GM12801 (cell line): ENCODE results near the gene UBR7.

Experiments used
- CTCF ChIP-seq: IDR thresholded peaks from one replicate; pipeline ENCODE4 v1.5.1; 2011; ENCODE audit warnings: control low read depth; ENCODE audit not compliant: insufficient read length; ENCODE audit errors: extremely low read depth

Gene UBR7

DNA sequence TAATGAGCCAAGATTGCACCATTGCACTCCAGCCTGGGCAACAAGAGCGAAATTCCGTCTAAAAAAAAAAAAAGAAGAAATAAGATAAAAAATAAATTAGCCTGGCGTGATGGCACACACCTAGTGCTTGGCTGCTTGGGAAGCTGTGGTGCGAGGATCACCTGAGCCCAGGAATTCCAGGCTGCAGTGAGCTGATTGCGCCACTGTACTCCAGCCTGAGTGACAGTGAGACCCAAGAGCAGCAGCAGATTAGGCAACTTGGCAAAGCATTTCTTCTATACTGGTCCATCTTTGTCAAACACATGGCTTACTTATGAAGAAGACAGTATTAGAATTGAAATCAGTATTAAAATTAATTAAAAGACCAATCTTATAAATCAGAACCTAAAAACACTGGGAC is 6.5 kb upstream of the UBR7 start:
- no peak for TF ChIP-seq CTCF

DNA sequence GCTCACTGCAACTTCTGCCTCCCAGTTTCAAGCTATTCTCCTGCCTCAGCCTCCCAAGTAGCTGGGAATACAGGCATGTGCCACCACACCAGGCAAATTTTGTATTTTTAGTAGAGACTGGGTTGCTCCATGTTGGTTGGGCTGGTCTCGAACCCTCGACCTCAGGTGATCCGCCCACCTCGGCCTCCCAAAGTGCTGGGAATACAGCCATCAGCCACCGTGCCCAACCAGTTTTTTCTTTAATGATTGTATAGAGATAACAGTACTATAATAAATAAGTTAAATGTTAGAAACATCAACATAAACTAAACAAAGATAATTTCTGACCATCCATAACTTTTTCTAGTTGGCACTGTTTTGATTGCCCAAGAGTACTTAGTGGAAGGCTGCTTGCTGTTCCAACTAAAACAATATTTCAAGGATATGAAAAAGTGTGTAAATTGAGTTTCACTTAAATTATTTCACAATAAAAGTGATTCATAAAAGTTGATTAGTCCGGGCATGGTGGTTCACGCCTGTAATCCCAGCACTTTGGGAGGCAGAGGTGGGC is 5.8 kb upstream of the UBR7 start:
- no peak for TF ChIP-seq CTCF

DNA sequence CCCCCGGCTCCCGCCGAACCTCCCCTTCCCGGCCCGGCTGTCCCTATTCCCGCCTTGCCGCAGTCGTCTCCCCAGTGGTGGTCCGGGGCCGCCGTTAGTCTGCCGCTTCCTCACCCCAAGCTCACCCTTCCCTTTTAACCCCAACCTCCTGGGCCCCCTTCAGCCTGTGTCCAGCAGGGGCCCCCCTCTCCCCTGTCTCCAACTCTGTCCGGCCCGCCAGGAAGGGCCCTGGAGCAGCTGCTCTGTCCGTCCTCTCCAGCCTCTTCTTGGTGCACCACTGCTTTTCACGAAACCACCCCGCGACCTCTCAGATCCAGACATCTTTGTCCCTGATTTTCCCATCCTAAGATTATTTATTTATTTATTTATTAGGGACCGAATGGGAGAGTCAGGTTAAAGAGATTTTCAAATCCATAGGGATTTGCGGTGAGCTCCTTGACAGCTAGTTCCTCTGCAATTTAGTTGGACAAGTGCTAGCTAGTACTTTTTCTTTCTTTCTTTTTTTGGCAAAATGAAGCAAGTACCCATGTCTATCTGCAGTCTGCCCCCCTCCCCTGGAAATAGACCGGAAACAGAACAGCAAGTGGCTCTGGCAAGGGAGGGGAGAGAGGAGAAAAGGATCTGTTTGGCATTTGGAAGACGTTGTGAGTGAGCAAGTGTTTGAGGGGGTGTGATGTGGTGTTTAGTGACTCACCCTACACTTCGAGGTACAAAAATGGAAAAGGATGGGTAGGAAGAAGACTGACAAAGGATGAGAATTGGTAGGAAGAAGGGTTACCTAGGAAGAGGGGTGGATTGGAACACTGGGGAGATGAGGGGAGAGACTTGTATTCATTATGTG is 632 bp downstream of the UBR7 start:
- TF ChIP-seq CTCF: no peak

GRCh38 chr14:93212432-93212831 is 5.4 kb downstream of the UBR7 start:
- TF ChIP-seq CTCF: no peak

DNA sequence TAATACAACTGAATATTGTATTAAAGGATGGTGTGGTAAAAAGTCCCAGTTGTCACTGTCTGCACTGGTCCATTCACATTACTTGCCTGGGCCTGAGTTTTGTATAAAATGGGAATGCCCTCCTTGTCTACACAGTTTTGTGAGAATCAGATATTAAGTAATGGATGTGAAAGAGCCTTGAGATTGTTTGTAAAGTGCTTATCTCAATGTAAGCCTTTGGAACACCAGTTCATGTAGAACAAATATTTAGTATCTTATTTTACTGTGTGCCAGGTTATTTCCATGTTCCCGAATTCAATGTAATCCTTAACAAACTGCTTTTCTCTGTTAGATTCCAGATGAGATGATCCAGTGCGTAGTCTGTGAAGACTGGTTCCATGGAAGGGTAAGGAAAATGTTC is 7.5 kb downstream of the UBR7 start:
- TF ChIP-seq CTCF: no peak

GRCh38 chr14:93219103-93219726 is 12.2 kb downstream of the UBR7 start:
- no peak for TF ChIP-seq CTCF

- no peak for TF ChIP-seq CTCF
These were observed 13.5 kb downstream of the UBR7 start for GRCh38 chr14:93220509-93220908.
